ENCODE results near the gene RRP1.

Gene RRP1

DNA sequence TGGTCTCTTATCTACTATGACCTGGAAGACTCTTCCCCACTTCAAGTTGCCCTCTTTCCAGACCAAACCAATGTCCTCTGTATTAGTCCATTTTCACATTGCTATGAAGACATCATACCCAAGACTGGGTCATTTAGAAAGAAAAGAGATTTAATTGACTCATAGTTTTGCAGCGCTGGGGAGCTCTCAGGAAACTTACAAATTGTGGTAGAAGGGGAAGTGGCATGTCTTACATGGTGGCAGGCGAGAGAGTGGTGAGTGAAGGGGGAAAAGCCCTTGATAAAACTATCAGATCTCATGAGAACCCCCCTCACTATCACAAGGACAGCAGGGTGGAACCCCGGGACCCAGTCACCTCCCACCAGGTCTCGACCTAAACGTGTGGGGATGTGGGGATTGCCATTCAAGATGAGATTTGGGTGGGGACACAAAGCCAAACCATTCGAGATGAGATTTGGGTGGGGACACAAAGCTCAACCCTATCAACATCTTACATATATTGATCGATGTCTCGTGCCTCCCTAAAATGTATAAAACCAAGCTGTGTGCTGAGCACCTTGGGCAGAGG lies 61.4 kb downstream of the RRP1 start:
- POLR2A ChIA-PET (ENCODE audit: low non-redundant PET): interaction anchor here (0.9 kb wide), 1 partner anchor 12 kb away, joined by 3 read pairs; no protein-coding TSS in a partner anchor

DNA sequence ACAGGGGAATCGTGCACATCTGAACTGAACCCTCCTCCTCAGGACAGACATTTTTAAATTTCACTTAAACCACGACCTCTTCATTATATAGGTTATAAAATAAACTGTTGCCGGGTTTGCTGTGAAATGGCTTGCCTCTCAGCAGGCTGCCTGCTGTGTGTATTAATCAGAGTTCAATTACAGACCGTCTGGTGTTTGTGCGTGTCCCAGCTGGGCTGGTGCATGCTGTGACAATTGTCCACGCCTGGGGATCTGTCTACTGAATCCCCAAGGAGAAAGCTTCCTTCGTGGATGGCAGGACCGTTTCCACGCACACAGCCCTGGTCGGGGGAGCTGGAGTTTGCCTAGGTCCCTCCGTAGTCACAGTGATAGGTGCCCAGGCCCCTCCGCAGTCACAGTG lies 62.2 kb downstream of the RRP1 start:
- no peak overlapping the region for H3K27ac ChIP-seq
- TF ChIP-seq, protein P1, sequence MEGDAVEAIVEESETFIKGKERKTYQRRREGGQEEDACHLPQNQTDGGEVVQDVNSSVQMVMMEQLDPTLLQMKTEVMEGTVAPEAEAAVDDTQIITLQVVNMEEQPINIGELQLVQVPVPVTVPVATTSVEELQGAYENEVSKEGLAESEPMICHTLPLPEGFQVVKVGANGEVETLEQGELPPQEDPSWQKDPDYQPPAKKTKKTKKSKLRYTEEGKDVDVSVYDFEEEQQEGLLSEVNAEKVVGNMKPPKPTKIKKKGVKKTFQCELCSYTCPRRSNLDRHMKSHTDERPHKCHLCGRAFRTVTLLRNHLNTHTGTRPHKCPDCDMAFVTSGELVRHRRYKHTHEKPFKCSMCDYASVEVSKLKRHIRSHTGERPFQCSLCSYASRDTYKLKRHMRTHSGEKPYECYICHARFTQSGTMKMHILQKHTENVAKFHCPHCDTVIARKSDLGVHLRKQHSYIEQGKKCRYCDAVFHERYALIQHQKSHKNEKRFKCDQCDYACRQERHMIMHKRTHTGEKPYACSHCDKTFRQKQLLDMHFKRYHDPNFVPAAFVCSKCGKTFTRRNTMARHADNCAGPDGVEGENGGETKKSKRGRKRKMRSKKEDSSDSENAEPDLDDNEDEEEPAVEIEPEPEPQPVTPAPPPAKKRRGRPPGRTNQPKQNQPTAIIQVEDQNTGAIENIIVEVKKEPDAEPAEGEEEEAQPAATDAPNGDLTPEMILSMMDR (conservative IDR thresholded peaks at IDR 0.05; ENCODE audit: low read depth): no peak
- ChIA-PET POLR2A (ENCODE audit: low non-redundant PET) (interaction anchor here (0.9 kb wide), 1 partner anchor 11 kb away, joined by 3 read pairs; no protein-coding TSS in a partner anchor), CTCF (no interaction called here)
- no peak for DNase-seq (ENCODE audit: low spot score)

More for the DNA sequence above, 61.4 kb downstream of the RRP1 start:
- CTCF ChIA-PET: interaction anchor here (0.6 kb wide), 1 partner anchor 130 kb away, joined by 3 read pairs; no protein-coding TSS in a partner anchor
- H3K27ac ChIP-seq: no peak overlapping the region
- no peak for DNase-seq (ENCODE audit: low spot score)
- TF ChIP-seq, protein P1 (conservative IDR thresholded peaks at IDR 0.05; ENCODE audit: low read depth): no peak

DNA sequence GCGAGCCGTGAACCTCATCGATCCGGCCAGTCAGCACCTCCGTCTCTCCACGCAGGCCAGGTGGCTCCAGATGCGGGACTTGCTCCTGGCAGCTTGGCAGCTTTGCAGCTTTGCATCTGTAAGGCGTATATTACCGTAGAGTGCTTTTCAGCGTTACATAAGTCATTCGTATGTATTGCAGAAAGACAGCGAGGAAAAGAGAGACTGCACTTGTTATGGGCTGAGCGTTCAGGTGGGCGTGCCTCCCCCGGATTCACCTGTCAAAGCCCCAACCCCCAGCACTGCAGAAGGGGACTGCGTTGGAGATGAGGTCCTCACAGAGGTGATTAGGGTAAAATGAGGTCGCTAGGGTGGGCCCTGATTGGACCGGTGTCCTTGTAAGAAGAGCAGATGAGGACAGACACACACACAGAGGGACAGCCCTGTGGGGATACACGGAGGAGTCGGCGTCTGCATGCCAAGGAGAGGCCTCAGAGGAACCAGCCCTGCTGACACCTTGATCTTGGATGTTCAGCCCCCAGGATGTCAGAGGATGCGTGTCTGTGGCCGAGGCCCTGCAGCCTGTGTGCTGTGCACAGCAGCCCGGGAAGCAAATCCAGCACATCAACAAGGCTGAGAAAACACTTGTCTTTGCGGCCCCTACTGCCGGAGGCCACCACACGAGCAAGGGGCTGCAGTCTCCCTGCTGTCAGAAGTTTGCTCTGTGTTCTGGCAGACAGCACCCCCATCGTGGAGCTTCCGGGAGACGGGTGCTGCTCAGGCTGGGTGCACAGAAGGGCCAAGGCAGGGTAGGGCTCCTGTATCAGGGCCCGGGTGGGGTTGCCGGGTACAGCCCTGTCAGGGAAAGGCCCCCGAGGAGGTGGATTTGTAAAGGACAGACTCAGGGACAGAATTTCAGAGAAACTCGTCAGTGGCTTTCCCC lies 64.7 kb downstream of the RRP1 start:
- POLR2A ChIA-PET (ENCODE audit: low non-redundant PET): no interaction called here
- no peak overlapping the region for H3K27ac ChIP-seq
- TF ChIP-seq, protein P1 (conservative IDR thresholded peaks at IDR 0.05; ENCODE audit: low read depth): no peak
- CTCF ChIA-PET: interaction anchor here (0.6 kb wide), 1 partner anchor 28 kb away, joined by 3 read pairs; no protein-coding TSS in a partner anchor
- no peak for DNase-seq (ENCODE audit: low spot score)

Measured in RWPE1 (cell line).